H1 (cell line): ENCODE results near the gene TNS1. TPM values are rescaled to one million over a fixed set of nuclear protein-coding genes. Genes with fewer than 3 reads are reported as not detected.

ENCODE experiments used
- CTCF ChIA-PET: fragments of 300-600 bp; sonication (Branson Sonifier 250); formaldehyde crosslinking; loops from one replicate; lab custom pipeline; 2021; ENCODE audit not compliant: partially characterized antibody; lab: Charles Lee
- POLR2A ChIA-PET: fragments of 300-600 bp; sonication (Branson Sonifier 250); formaldehyde crosslinking; loops from one replicate; lab custom pipeline; 2021; ENCODE audit warnings: inconsistent platforms; ENCODE audit not compliant: partially characterized antibody; lab: Charles Lee
- DNase-seq, 2 experiments: peaks; one replicate each; pipeline versions ENCODE4 v3.0.0 to v3.0.0-alpha.2; 2010 to 2022; ENCODE audit warnings: low spot score in 2 of 2, low read depth in 1 of 2, mixed read lengths in 1 of 2
- FAIRE-seq: peaks from 2 replicates; lab custom pipeline; 2011; peaks lifted over from hg19 to GRCh38; lab: Jason Lieb, UNC
- H2AFZ ChIP-seq: 2 replicates; pipeline ENCODE4 v1.8.1; 2012; ENCODE audit warnings: low read length, inconsistent platforms
- H2AK5ac ChIP-seq: 2 replicates; pipeline ENCODE4 v1.6.1; 2013; ENCODE audit warnings: low read depth, low read length
- H2BK120ac ChIP-seq: replicated peaks from 2 replicates; pipeline ENCODE3; 2013; ENCODE audit warnings: low read depth, low read length, inconsistent platforms
- H2BK12ac ChIP-seq: 2 replicates; pipeline ENCODE4 v1.6.1; 2013; ENCODE audit warnings: low read depth, low read length
- H2BK15ac ChIP-seq: 2 replicates; pipeline ENCODE4 v1.6.1; 2013; ENCODE audit warnings: low read length
- H2BK20ac ChIP-seq: 2 replicates; pipeline ENCODE4 v1.6.1; 2013; ENCODE audit warnings: low read length
- H2BK5ac ChIP-seq: 2 replicates; pipeline ENCODE4 v1.6.1; 2013; ENCODE audit warnings: low read depth, low read length
- H3K14ac ChIP-seq: 2 replicates; pipeline ENCODE4 v1.6.1; 2013; ENCODE audit warnings: inconsistent platforms; ENCODE audit not compliant: insufficient read length
- H3K18ac ChIP-seq: 2 replicates; pipeline ENCODE4 v1.6.1; 2013; ENCODE audit warnings: low read length; ENCODE audit errors: extremely low read depth
- H3K23ac ChIP-seq: 2 replicates; pipeline ENCODE4 v1.6.1; 2013; ENCODE audit warnings: inconsistent platforms; ENCODE audit not compliant: insufficient read length
- H3K23me2 ChIP-seq: 2 replicates; pipeline ENCODE4 v1.6.1; 2013; ENCODE audit warnings: low read depth, low read length
- H3K27ac ChIP-seq: 2 replicates; pipeline ENCODE4 v1.6.1; 2011; ENCODE audit warnings: low read depth, low read length, inconsistent platforms
- H3K27me3 ChIP-seq, 4 experiments: replicated peaks in 1 of 4; 1 replicate in 1 of 4; 2 replicates in 3 of 4; pipeline versions ENCODE4 v1.6.1 to v1.8.1; 2011 to 2013; ENCODE audit warnings: low read length in 3 of 4, mild to moderate bottlenecking in 3 of 4, inconsistent platforms in 2 of 4, mixed read lengths in 2 of 4, moderate library complexity in 1 of 4; ENCODE audit not compliant: control insufficient read depth in 3 of 4, insufficient read depth in 3 of 4; ENCODE audit errors: extremely low read depth in 1 of 4
- H3K36me3 ChIP-seq, 4 experiments: 2 replicates each; pipeline versions ENCODE4 v1.6.1 to v1.8.1; 2011 to 2013; ENCODE audit warnings: mild to moderate bottlenecking in 4 of 4, low read length in 3 of 4, moderate library complexity in 2 of 4, control low read depth in 1 of 4, inconsistent platforms in 1 of 4; ENCODE audit not compliant: insufficient read depth in 4 of 4, control insufficient read depth in 2 of 4
- H3K4ac ChIP-seq: replicated peaks from 2 replicates; pipeline ENCODE3; 2013; ENCODE audit warnings: low read length, low read depth, mixed read lengths, inconsistent platforms; ENCODE audit not compliant: insufficient read length
- H3K4me1 ChIP-seq, 4 experiments: replicated peaks in 1 of 4; 1 replicate in 1 of 4; 2 replicates in 3 of 4; pipeline versions ENCODE4 v1.6.1 to v1.8.1; 2011 to 2013; ENCODE audit warnings: low read length in 3 of 4, inconsistent platforms in 2 of 4, mixed read lengths in 1 of 4; ENCODE audit not compliant: insufficient read depth in 4 of 4, control insufficient read depth in 3 of 4
- H3K4me2 ChIP-seq, 2 experiments: 2 replicates each; pipeline versions ENCODE4 v1.6.1 to v1.8.1; 2011 to 2013; ENCODE audit warnings: low read depth in 2 of 2, low read length in 2 of 2, control low read depth in 1 of 2, inconsistent platforms in 1 of 2, mild to moderate bottlenecking in 1 of 2; ENCODE audit not compliant: insufficient read depth in 1 of 2
- H3K4me3 ChIP-seq, 4 experiments: fragments of 200-600, 300-600 bp in 1 of 4; sonication (generic), shearing (Covaris generic), sonication (Bioruptor Twin) in 1 of 4; 2 replicates each; pipeline versions ENCODE4 v1.5.1 to v1.8.1; 2011 to 2016; ENCODE audit warnings: low read length in 4 of 4, low read depth in 3 of 4, control low read depth in 2 of 4, inconsistent platforms in 2 of 4, mild to moderate bottlenecking in 2 of 4, mixed read lengths in 1 of 4, moderate library complexity in 1 of 4; ENCODE audit not compliant: insufficient read depth in 2 of 4; ENCODE audit errors: extremely low read depth in 1 of 4
- H3K56ac ChIP-seq: replicated peaks from 2 replicates; pipeline ENCODE3; 2013; ENCODE audit warnings: low read depth, mild to moderate bottlenecking, mixed read lengths, low read length, inconsistent platforms; ENCODE audit not compliant: insufficient read length
- H3K79me1 ChIP-seq: 2 replicates; pipeline ENCODE4 v1.6.1; 2013; ENCODE audit warnings: low read depth, low read length, control low read depth
- H3K79me2 ChIP-seq, 2 experiments: 2 replicates each; pipeline versions ENCODE4 v1.6.1 to v1.8.1; 2012 to 2013; ENCODE audit warnings: low read length in 2 of 2, mild to moderate bottlenecking in 2 of 2, inconsistent platforms in 1 of 2; ENCODE audit not compliant: insufficient read depth in 2 of 2, control insufficient read depth in 1 of 2
- H3K9ac ChIP-seq, 4 experiments: replicated peaks in 1 of 4; 1 replicate in 1 of 4; 2 replicates in 3 of 4; pipeline versions ENCODE4 v1.6.1 to v1.8.1; 2011 to 2013; ENCODE audit warnings: low read depth in 3 of 4, low read length in 3 of 4, control low read depth in 2 of 4, mild to moderate bottlenecking in 2 of 4, moderate library complexity in 2 of 4, inconsistent platforms in 1 of 4; ENCODE audit errors: extremely low read depth in 1 of 4
- H3K9me3 ChIP-seq, 2 experiments: 2 replicates each; pipeline versions ENCODE4 v1.6.1 to v1.8.1; 2012 to 2013; ENCODE audit warnings: mild to moderate bottlenecking in 2 of 2, moderate library complexity in 2 of 2, control low read depth in 1 of 2, inconsistent platforms in 1 of 2, low read depth in 1 of 2, low read length in 1 of 2, mixed read lengths in 1 of 2; ENCODE audit not compliant: insufficient read depth in 2 of 2
- H4K20me1 ChIP-seq, 2 experiments: replicated peaks in 1 of 2; 2 replicates each; pipeline versions ENCODE3 to v1.8.1; 2011 to 2013; ENCODE audit warnings: inconsistent platforms in 2 of 2, low read length in 2 of 2, mild to moderate bottlenecking in 1 of 2; ENCODE audit not compliant: insufficient read depth in 2 of 2, control insufficient read depth in 1 of 2
- H4K5ac ChIP-seq: 2 replicates; pipeline ENCODE4 v1.6.1; 2013; ENCODE audit warnings: low read length, low read depth, mixed read lengths, inconsistent platforms; ENCODE audit not compliant: insufficient read length
- H4K8ac ChIP-seq: 2 replicates; pipeline ENCODE4 v1.8.0; 2013; ENCODE audit warnings: mild to moderate bottlenecking, moderate library complexity, low read length, inconsistent platforms; ENCODE audit not compliant: insufficient read depth; ENCODE audit errors: extremely low read depth
- H4K91ac ChIP-seq: replicated peaks from 2 replicates; pipeline ENCODE3; 2013; ENCODE audit warnings: low read length, mixed read lengths, inconsistent platforms; ENCODE audit not compliant: insufficient read length
- CBX8 ChIP-seq: fragments of 300-800, 300-1000 bp; sonication (generic); IDR thresholded peaks from 2 replicates; pipeline ENCODE4 v1.7.1; 2016; ENCODE audit warnings: low read depth, low read length, borderline replicate concordance
- CHD1 ChIP-seq: IDR thresholded peaks from 2 replicates; pipeline ENCODE4 v1.6.1; 2012; ENCODE audit warnings: low read depth, low read length, improper control_type of control experiment
- GTF2F1 ChIP-seq: IDR thresholded peaks from 2 replicates; pipeline ENCODE4 v1.6.1; 2012; ENCODE audit warnings: low read depth, low read length, improper control_type of control experiment, borderline replicate concordance
- HDAC6 ChIP-seq: IDR thresholded peaks from one replicate; pipeline ENCODE4 v1.7.1; 2012; ENCODE audit warnings: low read depth, mild to moderate bottlenecking, inconsistent platforms, low read length, moderate library complexity
- NANOG ChIP-seq: IDR thresholded peaks from 2 replicates; pipeline ENCODE4 v1.6.1; 2011; ENCODE audit warnings: low read length, low read depth, mild to moderate bottlenecking, inconsistent platforms; ENCODE audit not compliant: insufficient read depth, poor library complexity, severe bottlenecking
- PHF8 ChIP-seq: fragments of 200-600 bp; sonication (generic); conservative IDR thresholded peaks from 2 replicates; pipeline ENCODE4 v1.7.1; 2012; ENCODE audit warnings: low read depth, mild to moderate bottlenecking, inconsistent platforms, low read length, moderate library complexity
- POLR2A ChIP-seq, 2 experiments: IDR thresholded peaks; 1 replicate in 1 of 2; 2 replicates in 1 of 2; pipeline ENCODE4 v1.6.1; 2011; ENCODE audit warnings: low read depth in 2 of 2, low read length in 2 of 2, mild to moderate bottlenecking in 2 of 2; ENCODE audit errors: control extremely low read depth in 1 of 2
- TEAD4 ChIP-seq: IDR thresholded peaks from 2 replicates; pipeline ENCODE4 v1.6.1; 2012; ENCODE audit warnings: low read depth, low read length, inconsistent platforms, mixed read lengths
- USF2 ChIP-seq: IDR thresholded peaks from 2 replicates; pipeline ENCODE4 v1.6.1; 2011; ENCODE audit warnings: low read length, improper control_type of control experiment
- WGBS, 2 experiments: shearing (Covaris generic) in 1 of 2; methylation state at CpG; one replicate each; pipeline versions ENCODE4 v1.1.6 to v1.1.7; 2013 to 2015; ENCODE audit warnings: low lambda C conversion rate in 2 of 2, mixed read lengths in 2 of 2, inconsistent platforms in 1 of 2, low coverage in 1 of 2, missing lambda C conversion rate in 1 of 2; ENCODE audit not compliant: insufficient replicate concordance in 2 of 2, insufficient coverage in 1 of 2, insufficient read length in 1 of 2; ENCODE audit errors: extremely low coverage in 1 of 2, missing lambda C conversion rate in 1 of 2; 5-methylcytosine and 5-hydroxymethylcytosine counted together
- polyA plus RNA-seq, 7 experiments: library from polyadenylated mRNA; depleted of rRNA in 3 of 7; stranded (reverse) in 5 of 7; unstranded in 2 of 7; fragments of >200 nt in 5 of 7; fragments of 200-250 nt in 2 of 7; gene quantifications; 1 replicate in 5 of 7; 2 replicates in 1 of 7; 4 replicates in 1 of 7; pipeline versions ENCODE4 v1.2.1 to v1.2.3, GENCODE V29; 2011 to 2013; ENCODE audit warnings: missing spikeins in 2 of 7, mixed read lengths in 2 of 7
- total RNA-seq: library from RNA; stranded (reverse); fragmentation: NEBNext Ultra II Directional; extraction: Animal tissue kit (Norgen Biotek cat#: 25700); gene quantifications from 2 replicates; pipeline ENCODE4 v1.2.1, GENCODE V29; 2021
- TF ChIP-seq, protein P1 (sequence below): IDR thresholded peaks from 2 replicates; pipeline ENCODE4 v1.6.1; 2012; ENCODE audit warnings: inconsistent platforms
- TF ChIP-seq, protein P2 (sequence below): IDR thresholded peaks from 2 replicates; pipeline ENCODE4 v1.6.1; 2011; ENCODE audit warnings: low read depth, mild to moderate bottlenecking, low read length; ENCODE audit not compliant: insufficient read depth

The TNS1 gene
- total and polyA plus RNA-seq, 2 of the 8 experiments (the other 6 are each of a cell fraction or from before 2014, with no cell fraction given) = 1.5 to 5.1 TPM

DNA sequence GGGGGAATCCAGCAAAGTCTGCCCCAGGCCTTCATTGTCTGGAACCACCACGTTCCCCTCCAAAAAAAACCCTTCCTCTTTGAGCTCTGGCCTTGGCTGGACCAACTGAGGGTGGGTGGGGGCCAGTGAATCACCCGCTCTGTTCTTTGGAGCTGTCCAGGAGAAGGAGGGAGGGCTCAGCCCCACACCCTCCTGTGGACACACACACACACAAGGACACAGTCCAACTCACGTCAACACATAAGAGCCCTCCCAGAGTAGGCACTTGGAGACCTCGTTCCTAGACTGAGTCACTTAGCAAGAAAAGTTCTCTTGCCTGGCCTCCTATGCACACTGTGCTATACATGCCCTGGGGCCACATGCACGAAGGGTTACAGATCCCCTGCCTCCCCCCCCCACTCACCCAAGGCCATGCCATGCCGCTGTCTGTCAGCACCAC, 1.2 kb upstream of the TNS1 start:
- Histone ChIP-seq H3K4me2 (no peak overlapping the region), H3K18ac (no peak overlapping the region), H2BK20ac (no peak overlapping the region; the same call in 1 of the 2 replicates), H3K14ac (no peak overlapping the region), H3K9ac (no peak overlapping the region), H4K91ac (no peak overlapping the region), H4K20me1 (no peaks in the 10 kb centered on the region), H3K79me1 (no peaks in the 10 kb centered on the region), H2BK15ac (no peak overlapping the region), H3K9me3 (no peaks in the 10 kb centered on the region), H3K79me2 (no peaks in the 10 kb centered on the region), H3K27me3 (peaks cover 0 to 11% (median 9%) of the 10 kb centered on the region in 4 experiments; a peak in 6 of 7 replicates), H2BK120ac (no peak overlapping the region), H3K4me3 (no peak overlapping the region), H3K36me3 (no peaks in the 10 kb centered on the region), H3K4me1 (peaks cover 0 to 24% (median 15%) of the 10 kb centered on the region in 4 experiments; a peak in 6 of 7 replicates), H4K8ac (no peak overlapping the region; the same call in 1 of the 2 replicates), H4K5ac (no peak overlapping the region), H3K4ac (no peak overlapping the region), H2BK12ac (peak overlapping the region; percentile 39; the same call in 1 of the 2 replicates), H2AK5ac (0 out of 2 replicates have a peak overlapping the region, but pooled peaks have one; percentile 3), H3K56ac (no peak overlapping the region), H2AFZ (no peak overlapping the region), H3K27ac (no peak overlapping the region), H2BK5ac (no peak overlapping the region), H3K23me2 (no peaks in the 10 kb centered on the region; the same call in 1 of the 2 replicates), H3K23ac (no peak overlapping the region)
- POLR2A ChIA-PET = interaction anchor here (2.3 kb wide), 1 partner anchor 9 kb away, joined by 9 read pairs; no protein-coding TSS in a partner anchor
- 85% methylated on average over 6 of the region's 6 CpGs; no CpG with 5 or more reads in 1 of the 2 experiments for WGBS, 2 experiments
- FAIRE-seq (no peak), DNase-seq (no peak)
- CTCF ChIA-PET = interaction anchor here (0.6 to 3.0 kb wide), 6 partner anchors 10 to 219 kb away, joined by 3 to 22 read pairs (median 8); no protein-coding TSS in a partner anchor
- TF ChIP-seq NANOG = no peak
- no peak for TF ChIP-seq CBX8
- no peak for TF ChIP-seq HDAC6
- no peak for TF ChIP-seq PHF8
- TF ChIP-seq USF2 = no peak
- no peak for TF ChIP-seq GTF2F1
- TF ChIP-seq, protein P1, sequence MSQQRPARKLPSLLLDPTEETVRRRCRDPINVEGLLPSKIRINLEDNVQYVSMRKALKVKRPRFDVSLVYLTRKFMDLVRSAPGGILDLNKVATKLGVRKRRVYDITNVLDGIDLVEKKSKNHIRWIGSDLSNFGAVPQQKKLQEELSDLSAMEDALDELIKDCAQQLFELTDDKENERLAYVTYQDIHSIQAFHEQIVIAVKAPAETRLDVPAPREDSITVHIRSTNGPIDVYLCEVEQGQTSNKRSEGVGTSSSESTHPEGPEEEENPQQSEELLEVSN = no peak
- TF ChIP-seq CHD1 = no peak
- TF ChIP-seq TEAD4 = no peak
- TF ChIP-seq POLR2A (IDR thresholded peaks at IDR 0.05; ENCODE audit: control extremely low read depth in 1 of 2, low read depth in 2 of 2, low read length in 2 of 2) = no peak
- TF ChIP-seq, protein P2, sequence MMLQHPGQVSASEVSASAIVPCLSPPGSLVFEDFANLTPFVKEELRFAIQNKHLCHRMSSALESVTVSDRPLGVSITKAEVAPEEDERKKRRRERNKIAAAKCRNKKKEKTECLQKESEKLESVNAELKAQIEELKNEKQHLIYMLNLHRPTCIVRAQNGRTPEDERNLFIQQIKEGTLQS = no peak
